Measurements from ENCODE around the gene PPM1H.

Gene PPM1H

DNA sequence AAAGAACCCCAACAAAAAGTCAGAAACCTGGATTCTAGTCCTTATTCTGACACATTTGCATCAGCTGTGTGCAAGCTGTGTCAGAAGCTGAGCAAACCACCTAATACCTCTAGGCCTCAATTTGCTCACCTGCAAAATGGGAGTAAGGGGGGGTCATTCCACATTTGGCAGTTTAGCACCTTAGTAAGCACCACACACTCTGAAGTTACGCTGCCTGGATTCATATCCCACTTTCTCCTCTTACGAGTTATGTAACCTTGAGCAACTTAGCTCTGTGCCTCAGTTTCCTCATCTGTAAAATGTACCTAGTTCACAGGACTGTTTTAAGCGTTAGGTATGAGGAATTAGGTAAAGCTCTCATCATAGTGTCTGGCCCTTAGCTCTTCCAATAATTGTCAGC lies 218.9 kb downstream of the PPM1H start:
- no peak for DNase-seq (ENCODE audit: low read depth in 2 of 2, low spot score in 1 of 2)

DNA sequence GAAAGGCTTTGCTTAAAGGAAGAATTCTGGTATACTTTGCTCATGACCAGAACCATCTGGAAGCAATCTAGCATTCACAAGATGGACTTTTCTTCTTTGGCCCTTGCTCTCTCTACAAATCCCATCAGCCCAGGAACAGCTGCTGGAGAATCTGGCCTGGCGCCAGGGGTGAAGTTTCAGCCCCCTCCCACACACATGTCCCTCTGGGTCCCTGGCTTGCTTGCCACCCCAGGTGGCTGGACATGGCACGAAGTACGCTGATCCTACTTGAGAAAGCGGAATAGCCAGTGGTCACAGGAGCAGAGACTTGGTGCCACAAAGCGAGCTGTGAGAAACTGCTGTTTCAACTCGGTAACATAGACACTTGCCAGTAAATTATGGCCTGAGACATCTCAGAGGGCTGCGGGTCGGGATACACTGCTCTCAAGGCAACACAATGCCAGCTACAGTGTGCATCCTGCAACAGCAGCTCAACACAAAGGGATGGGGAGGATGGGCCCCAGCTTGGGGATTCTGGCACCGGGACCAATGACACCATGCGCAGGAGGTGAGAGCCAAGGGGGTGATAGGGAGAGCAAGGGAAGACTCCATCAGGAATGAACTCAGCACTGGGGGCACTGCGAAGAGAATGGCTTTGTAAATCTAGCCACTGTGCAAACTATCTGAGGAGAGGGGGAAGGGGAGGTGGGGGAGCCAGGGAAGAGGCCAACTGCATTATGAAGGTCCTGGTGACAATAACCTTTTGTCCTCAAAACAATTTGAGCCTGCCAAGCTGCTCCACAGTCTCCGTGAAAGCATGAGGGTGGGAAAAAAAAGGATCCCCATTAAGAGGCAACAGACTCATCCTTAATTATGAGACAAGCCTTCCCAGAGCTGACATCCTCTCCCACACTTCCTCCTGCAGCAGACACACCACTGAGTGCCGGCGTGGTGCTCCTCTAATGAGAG lies 219.9 kb downstream of the PPM1H start:
- DNase-seq (ENCODE audit: low read depth in 2 of 2, low spot score in 1 of 2), result no peak

DNA sequence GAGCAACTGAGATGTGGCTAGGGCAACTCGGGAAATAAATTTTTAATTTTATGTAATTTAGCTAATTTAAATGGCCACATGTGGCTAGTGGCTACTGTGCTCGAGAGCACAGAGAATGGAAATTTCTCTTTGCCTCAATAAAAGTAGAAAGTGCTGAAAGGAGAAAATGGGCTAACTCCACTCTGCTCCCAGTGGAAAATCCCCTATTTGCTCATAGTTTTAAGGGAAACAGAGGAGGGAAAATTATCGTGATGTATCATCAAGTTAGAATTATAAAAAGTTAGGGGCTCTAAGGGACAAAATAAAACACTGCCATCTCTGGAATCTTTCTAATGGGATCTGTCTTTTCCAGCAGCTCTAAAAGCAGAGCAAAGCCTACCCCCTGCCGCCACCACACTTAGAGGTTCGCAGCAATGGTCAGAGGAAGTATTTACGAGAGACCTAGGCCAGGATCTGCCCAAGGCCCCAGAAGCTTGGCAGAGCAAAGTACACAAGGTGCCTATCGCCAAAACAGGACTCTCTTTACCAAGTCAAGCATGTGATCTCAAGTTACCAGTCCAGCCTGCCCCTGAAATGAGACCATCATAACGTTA lies 220.7 kb downstream of the PPM1H start:
- DNase-seq (ENCODE audit: low read depth in 2 of 2, low spot score in 1 of 2), result no peak

DNA sequence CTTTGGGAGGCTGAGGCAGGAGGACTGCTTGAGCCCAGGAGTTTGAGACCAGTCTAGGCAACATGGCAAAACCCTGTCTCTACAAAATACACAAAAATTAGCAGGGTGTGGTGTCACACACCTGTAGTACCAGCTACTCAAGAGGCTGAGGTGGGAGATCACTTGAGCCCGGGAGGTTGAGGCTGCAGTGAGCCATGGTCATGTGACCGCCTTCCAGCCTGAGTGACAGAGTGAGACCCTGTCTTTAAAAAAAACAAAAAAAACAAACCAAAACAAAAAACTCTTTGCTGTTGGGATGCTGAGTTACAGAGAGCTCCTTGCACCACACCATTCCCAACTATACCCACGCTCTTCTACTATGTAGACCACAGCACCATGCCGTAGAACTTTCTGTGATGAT lies 221.2 kb downstream of the PPM1H start:
- no peak for DNase-seq (ENCODE audit: low read depth in 2 of 2, low spot score in 1 of 2)

DNA sequence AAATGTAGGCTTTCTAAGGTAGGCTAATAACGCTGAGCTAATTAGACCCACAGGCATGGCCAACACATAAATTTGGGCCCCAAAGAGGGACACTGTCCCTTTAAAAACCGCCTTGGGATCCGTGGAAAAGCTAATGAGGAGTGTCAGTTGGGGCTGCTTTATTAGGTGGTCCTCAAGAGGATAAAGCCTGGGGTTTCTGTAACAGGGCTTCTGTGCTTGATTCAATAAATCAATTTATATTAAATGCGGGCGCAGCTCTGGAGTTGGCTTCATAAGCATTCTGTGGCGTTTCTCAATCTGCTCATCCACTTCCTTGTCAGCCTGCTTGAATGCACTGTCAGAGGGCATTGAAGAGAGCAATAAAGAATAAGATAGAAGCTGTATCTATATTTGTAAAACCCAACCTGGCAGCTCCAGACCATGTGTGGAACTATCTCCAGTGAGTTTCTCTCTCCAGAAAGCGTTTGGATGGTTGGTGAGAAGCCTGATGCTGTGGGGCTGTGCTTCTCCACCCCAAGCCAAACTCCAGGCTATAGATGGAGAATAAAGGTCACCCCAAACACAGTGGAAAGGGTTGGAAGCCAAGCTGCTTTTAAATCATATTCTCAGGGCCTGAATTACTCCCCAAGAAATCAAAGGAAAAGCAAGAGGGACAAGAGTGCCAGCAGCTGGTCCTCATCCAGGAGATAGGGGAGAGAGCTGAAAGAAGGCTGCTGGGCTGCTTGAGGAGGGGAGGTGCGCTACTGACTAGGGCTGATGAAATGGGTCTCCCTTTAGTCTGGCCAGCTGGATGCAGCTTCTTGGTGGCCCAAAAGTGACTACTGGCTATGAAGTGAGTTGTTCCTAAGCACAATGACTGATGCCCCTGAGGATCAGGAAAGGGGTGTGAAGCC lies 222.0 kb downstream of the PPM1H start:
- no peak for DNase-seq (ENCODE audit: low read depth in 2 of 2, low spot score in 1 of 2)

DNA sequence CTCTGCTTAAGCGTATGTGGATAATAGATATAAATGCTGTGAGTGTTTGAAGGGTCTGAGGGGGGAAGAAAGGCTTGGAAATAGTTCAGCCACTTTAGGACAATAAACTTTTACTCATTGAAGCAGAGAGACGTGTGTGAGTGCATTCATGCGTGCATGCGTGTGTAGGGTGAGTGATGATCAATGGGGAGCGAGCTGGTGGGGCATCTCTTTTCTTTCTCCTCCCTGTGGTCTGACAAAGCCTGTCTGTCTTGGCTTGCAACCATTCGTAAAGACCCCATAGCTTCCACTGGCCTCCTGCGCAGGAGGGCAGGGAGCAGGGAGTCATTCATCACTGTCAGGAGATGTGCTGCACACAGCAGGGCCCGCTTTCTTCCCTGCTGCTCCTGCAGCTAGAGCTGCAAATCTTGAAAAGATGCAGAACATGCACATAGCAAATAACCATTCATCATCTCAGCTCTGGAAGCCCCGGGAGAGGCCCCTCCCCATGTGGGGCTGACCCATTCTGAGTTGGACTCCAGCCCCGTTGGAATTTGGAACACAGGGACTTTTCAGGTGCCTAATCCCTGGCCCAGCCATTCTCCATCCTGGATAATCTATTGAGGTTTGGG lies 223.2 kb downstream of the PPM1H start:
- DNase-seq (ENCODE audit: low read depth in 2 of 2, low spot score in 1 of 2), result no peak

DNA sequence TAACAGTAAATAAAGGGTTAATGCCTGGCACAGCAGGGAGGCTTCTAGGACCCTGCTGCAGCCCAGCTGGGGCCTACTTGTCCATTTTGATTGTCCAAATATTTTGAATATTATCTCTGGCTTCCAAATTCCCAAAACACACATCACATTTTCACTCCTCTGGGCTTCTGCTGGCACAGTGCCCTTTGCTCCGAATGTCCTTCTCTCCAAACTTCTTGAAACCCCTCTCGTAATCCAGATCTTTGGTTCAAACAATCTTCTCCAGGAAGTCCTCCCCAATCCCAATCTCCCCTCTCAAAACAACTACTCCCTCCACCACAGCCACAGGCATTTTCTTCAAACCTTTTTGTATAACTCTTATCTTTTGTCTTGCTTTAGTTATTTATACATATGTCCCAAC lies 225.6 kb downstream of the PPM1H start:
- no peak for DNase-seq (ENCODE audit: low read depth in 2 of 2, low spot score in 1 of 2)

DNA sequence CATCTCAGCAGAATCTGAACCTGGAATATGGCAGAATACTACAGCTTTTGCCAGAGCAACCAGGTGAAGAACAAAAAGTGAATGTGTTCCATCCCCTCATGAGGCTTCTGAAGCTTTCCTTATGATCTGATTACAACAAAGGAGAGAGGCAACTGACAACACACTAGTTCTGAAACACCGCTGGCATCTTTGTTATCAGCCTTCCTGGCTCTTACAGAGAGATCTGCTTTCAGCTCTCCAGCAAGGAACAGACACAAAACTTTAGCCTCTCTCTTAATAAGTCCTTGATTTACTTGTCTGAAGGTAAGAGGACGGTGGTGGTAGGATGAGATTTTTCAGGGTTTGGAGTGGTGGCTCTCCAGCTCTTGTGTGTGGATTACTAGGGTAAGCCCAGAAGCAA lies 227.0 kb downstream of the PPM1H start:
- no peak for DNase-seq (ENCODE audit: low read depth in 2 of 2, low spot score in 1 of 2)

DNA sequence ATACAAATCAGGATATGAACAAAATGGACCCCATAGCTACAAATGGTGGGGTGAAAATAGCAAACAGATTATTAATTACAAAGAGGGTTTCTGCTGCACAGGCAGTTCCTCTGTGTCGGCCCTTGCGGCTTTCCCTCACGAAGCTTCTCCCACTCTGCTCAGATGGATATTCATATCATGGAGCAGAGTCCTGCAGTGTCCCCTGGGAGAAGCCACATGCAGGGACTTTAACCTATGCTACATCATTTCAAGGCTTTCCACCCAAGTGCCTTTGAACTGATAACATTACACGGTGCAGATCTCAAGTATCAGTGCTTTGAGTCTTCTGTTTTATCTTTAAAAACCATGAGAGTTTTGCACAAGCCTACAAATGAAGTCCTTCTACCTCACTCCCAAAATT lies 229.1 kb downstream of the PPM1H start:
- DNase-seq (ENCODE audit: low read depth in 2 of 2, low spot score in 1 of 2), result no peak

DNA sequence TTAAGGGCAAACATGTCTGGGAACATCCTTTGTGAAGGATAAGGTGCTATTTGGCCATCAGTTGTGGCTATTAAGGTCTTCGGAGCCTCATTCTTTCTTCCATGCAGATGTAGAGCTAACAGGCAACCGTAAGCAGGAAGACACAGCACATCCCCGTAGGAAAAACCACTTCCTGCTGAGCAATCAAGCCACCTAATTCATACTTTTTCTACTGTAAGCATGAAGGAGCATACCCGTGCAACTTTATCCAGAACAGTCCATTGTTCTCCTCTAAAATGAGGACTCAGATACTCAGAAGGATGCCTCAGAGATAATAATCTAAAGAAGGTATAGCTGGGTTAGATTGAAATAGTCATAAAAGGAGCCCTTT lies 232.0 kb downstream of the PPM1H start:
- no peak for DNase-seq (ENCODE audit: low read depth in 2 of 2, low spot score in 1 of 2)

DNA sequence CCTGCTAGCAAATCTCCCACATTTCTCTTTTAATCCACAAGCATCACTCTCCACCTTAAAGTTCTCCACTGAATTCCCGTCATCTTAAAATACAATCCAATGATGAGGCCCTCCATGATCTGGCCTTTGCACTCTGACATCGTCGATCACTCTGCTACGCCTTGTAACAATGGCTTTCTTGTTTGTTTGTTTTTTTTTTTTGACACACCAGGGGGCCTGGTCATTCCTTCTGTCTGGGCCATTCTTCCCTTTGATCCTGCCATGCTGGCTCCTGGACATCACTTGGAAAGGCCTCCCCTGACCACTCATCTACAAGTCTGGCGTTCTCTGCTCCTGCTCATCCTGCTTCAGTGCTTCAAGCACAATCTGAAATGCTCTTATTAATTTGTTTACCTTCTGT lies 233.5 kb downstream of the PPM1H start:
- DNase-seq (ENCODE audit: low read depth in 2 of 2, low spot score in 1 of 2), result no peak

DNA sequence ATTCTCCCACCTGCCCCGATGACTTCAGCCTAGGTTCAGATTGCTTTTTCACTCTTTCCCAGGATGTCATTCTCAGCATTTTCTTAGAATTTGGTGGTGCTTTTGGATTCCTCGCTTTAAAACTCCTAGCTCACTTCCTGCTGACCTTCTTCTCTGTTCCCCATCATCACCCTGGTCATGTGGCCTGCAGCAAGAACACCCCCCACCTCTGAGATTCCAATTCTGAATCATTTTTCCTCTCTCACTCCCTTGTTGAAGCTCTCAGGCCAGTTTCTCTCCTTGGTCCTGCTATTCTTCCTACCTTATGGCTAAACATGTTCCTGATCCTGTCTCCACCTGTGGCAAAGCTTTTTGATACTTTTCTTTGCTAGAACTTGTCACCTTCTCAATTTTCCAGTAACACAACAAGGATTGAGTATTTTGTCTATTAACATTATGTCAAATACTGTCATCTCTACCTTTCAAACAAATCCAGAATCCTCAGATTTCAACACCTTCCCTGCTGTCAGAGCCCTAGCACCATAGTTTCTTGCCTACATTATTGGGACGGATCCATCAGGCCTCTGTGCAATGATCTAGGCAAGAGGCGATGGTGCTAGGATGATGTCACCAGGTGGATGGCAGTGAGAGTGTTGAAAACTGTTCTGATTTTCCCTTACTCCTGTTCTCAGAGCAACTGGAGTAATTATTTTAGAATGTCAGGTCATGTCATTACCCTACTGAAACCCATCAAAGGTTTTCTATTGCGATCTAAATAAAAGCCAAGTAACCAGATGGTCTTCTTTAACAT lies 234.7 kb downstream of the PPM1H start:
- DNase-seq (ENCODE audit: low read depth in 2 of 2, low spot score in 1 of 2), result no peak

DNA sequence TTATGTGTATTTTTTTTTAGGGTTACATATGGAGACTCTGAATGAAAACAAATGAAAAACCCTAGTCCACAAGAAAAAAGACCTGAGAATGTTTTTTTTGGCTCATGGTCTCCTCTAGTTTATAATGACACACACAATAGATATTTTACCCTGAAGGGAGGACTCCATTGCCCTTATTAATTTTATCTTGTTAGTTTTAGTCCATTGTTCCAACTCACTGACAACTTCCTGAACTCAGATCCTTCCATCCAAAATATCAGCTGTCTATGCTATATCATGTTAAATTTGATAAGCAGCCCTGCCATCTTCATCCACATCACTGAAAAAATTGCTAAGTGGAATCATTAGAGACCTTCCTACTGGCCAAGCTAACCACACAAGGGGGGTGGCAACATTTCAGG lies 236.2 kb downstream of the PPM1H start:
- no peak for DNase-seq (ENCODE audit: low read depth in 2 of 2, low spot score in 1 of 2)

DNA sequence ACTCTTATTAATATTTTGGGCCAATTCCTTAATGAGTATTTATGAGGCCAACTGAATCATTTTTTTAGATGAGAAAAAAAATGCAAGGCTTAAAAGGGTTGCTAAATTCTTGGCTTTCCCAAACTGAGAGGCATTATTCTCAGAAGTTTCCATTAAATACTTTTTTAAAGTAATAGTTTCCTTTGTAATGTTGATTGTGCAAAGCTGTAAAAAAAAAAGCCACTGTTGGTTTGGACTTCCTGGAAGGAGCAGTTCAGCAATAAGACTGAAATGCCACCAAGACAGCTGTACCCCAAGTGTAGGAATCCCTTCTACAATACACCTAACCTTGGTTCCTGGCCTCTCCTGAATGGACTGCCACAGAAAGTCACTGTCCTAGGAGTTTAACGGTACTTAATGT lies 237.1 kb downstream of the PPM1H start:
- DNase-seq (ENCODE audit: low read depth in 2 of 2, low spot score in 1 of 2), result no peak

DNA sequence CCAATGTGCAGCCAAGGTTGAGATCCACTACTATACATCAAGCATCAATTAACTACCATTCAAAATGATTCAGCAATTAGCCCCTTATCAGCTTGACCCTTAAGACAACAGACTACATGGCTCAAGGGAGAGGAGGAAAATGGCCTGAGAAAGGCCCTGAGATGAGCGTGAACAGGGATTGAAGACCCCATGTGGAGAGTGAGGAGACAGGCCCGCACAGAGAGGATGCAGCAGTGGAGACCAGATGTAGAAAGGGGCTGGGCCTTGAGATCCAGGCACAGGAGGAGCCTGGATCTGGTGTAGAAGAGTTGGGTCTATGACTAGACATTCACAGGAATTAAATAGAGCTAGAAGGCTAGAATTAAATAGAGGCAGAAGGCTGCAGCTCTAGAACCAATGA lies 239.3 kb downstream of the PPM1H start:
- no peak for DNase-seq (ENCODE audit: low read depth in 2 of 2, low spot score in 1 of 2)

DNA sequence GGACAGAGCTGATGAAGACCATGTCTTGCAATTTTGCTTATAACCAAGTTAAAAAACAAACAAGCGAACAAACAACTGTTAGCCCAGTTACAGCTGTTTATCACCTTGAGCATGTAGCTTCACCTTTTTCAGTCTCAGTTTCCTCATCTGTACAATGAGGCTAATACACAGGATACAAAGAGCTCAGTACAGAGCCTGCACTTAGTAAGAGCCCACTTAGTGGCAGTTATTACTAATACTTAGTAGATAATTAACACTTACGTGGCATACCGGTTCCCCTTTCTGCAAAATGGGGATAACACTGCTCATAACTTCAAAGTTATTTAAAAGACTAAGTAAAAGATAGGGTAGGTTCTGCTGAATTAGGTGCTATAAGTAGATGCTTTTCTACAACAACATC lies 240.3 kb downstream of the PPM1H start:
- no peak for DNase-seq (ENCODE audit: low read depth in 2 of 2, low spot score in 1 of 2)

DNA sequence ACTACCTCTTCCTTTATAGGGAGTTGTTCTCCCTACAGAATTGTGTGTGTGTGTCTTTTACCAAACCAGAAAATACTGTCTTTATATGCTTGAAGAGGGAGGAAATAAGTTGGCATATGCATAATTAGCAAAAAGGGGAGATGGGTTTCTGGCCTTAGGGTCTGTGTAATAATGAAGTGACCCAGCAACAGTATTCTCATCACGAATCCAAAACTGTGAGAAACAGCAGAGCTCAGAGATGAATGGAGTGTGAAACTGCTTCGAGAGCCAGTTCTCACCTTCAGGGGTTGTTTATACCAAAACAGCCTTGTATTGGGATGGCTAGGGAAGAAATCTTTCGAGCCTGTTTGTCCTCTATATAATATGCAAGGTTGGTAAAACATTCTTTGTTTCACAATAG lies 240.8 kb downstream of the PPM1H start:
- DNase-seq (ENCODE audit: low read depth in 2 of 2, low spot score in 1 of 2), result no peak

DNA sequence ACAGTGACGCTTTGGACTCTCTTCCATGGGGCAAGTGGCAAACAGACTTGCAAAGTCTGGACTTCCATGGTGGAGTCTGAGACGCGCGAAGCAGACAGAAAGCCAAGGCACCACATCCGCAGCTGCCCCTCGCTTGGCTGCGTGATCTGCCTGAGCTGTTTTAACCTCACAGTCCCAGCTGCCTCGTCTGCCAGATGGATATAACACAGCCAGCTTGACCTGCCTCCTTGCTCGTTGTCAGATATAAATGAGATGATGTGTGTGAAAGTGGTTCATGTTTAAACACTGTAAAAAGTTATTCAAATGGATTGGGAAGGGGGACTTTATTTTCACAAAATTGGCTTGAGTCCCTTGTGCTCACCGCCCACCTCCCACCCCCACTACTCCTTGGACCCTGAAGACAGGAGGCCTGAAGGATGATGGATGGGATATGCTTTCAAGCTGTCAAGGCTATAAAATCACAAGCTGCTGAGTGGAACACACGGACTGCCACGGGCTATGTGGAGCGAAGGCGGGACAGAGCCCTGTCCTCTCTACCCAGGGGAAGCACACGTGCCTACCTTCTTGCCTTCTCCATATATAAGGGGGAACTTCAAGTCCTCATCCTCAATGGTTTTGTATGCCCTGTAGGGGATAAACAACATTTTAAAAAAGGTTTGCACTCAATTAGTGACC lies 241.4 kb downstream of the PPM1H start:
- DNase-seq (ENCODE audit: low read depth in 2 of 2, low spot score in 1 of 2), result no peak

DNA sequence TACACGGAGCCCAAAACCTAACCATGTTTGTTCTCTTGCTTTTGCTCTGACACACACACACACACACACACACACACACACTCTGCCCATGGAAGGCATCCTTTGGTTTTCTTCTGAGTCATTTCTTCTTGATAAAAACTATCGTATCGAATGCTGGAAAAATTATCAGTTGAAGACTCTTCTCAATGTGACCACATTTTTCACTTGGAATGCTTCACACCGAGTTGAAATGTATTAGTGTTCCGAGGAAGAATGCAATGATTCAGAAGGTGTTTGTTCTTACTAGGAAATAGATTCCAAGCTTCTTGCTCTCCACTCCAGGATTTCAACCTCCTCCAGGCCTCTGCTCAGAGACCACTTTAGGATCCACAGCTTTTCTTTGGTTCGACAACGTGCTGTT lies 242.1 kb downstream of the PPM1H start:
- DNase-seq (ENCODE audit: low read depth in 2 of 2, low spot score in 1 of 2), result no peak

DNA sequence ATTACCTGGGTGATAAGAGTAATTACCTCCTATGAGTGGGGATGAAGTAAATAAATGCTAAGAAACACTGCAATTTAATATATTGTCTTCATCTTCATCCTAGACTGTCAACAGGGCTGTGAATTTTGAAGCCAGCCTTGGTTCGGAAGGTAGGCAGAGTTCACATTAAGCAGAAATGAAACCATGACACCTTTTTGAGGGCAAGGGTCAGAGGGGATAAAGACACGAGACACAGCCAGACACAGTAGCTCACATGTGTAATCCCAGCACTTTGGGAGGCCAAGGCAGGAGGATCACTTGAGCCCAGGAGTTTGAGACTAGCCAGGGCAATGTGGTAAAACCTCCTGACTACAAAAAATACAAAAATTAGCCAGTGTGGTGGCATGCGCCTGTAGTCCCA lies 243.6 kb downstream of the PPM1H start:
- DNase-seq (ENCODE audit: low read depth in 2 of 2, low spot score in 1 of 2), result no peak
